GM18907 (cell line): Measurements from ENCODE around the gene SPATA31A5.
"Not testable (repeated sequence)": the region's sequence is repeated elsewhere in the genome, so short reads cannot be mapped to it uniquely, and the experiment has no call there.

ENCODE experiments used
- ATAC-seq: cut with Tn5 transposase; IDR thresholded peaks from one replicate; pipeline ENCODE4 v1.9.1; 2021; ENCODE audit warnings: mild to moderate bottlenecking, moderate library complexity; ENCODE audit not compliant: unreplicated experiment

The SPATA31A5 gene

GRCh38 chr9:60914107-60914506 lies at the start of gene SPATA31A5:
Gene SPATA31A5 (plus strand): TSS chr9:60914407. CDS start chr9:60914436, 29 bp downstream.
- ATAC-seq = not testable (repeated sequence)

- ATAC-seq = not testable (repeated sequence)
Measured at GRCh38 chr9:60962990-60963350, 48.8 kb downstream of the SPATA31A5 start.

- ATAC-seq = not testable (repeated sequence)
Measured at GRCh38 chr9:60966382-60966781, 52.2 kb downstream of the SPATA31A5 start.
